MM.1S (cell line): ENCODE results near the gene CCL16.

Source experiments
- CTCF ChIP-seq: fragments of 300-600 bp; sonication (generic); IDR thresholded peaks from 2 replicates; pipeline ENCODE4 v1.5.1; 2016; ENCODE audit warnings: antibody characterized with exemption, low read length, mixed read lengths
- EZH2 ChIP-seq: fragments of 300-600 bp; sonication (generic); optimal IDR thresholded peaks from 2 replicates; pipeline ENCODE3; 2017; ENCODE audit warnings: low read depth, mild to moderate bottlenecking, antibody characterized with exemption, low read length, mixed read lengths

- TF ChIP-seq CTCF = peak; percentile 42
- no peak for TF ChIP-seq EZH2
Measured at GRCh38 chr17:35981908-35982330, 622 bp upstream of the CCL16 start.
